HepG2 (cell line): ENCODE measurements around the gene DEPDC1. TPM values are rescaled to one million over a fixed set of nuclear protein-coding genes. Genes with fewer than 3 reads are reported as not detected.

Experiments
- AHR ChIP-seq: IDR thresholded peaks from 2 replicates; pipeline ENCODE4 v1.6.1; 2018; ENCODE audit warnings: missing genetic modification reagents, missing compliant biosample characterization
- CERS6 ChIP-seq: sonication (generic); formaldehyde crosslinking; IDR thresholded peaks from 2 replicates; pipeline ENCODE4 v1.5.0; 2020; ENCODE audit warnings: missing genetic modification reagents
- HIVEP1 ChIP-seq: sonication (generic); formaldehyde crosslinking; IDR thresholded peaks from 2 replicates; pipeline ENCODE4 v1.4.0; 2020; ENCODE audit warnings: mild to moderate bottlenecking, missing genetic modification reagents
- KAT8 ChIP-seq: IDR thresholded peaks from 2 replicates; pipeline ENCODE4 v1.6.1; 2016; ENCODE audit warnings: missing genetic modification reagents, missing compliant biosample characterization
- MZF1 ChIP-seq: sonication (generic); formaldehyde crosslinking; IDR thresholded peaks from 2 replicates; pipeline ENCODE4 v1.8.1; 2023; ENCODE audit warnings: mild to moderate bottlenecking, missing genetic modification reagents, borderline replicate concordance
- PHF21A ChIP-seq: sonication (generic); formaldehyde crosslinking; IDR thresholded peaks from 2 replicates; pipeline ENCODE4 v1.5.0; 2020; ENCODE audit warnings: mild to moderate bottlenecking, missing genetic modification reagents
- PHF5A ChIP-seq: IDR thresholded peaks from one replicate; pipeline ENCODE4 v1.6.1; 2018; ENCODE audit warnings: low read depth, missing genetic modification reagents; ENCODE audit not compliant: unreplicated experiment
- RBM22 ChIP-seq: fragments of 200-400 bp; formaldehyde crosslinking; optimal IDR thresholded peaks from 2 replicates; pipeline ENCODE3; 2017; ENCODE audit warnings: mild to moderate bottlenecking, low read length, moderate library complexity
- ZBTB10 ChIP-seq: sonication (generic); formaldehyde crosslinking; IDR thresholded peaks from 2 replicates; pipeline ENCODE4 v1.4.0; 2020; ENCODE audit warnings: missing genetic modification reagents, borderline replicate concordance
- ZNF350 ChIP-seq: sonication (generic); formaldehyde crosslinking; IDR thresholded peaks from 2 replicates; pipeline ENCODE4 v1.4.0; 2020; ENCODE audit warnings: mild to moderate bottlenecking, low read depth, missing genetic modification reagents, borderline replicate concordance
- ZNF549 ChIP-seq: sonication (generic); formaldehyde crosslinking; IDR thresholded peaks from 2 replicates; pipeline ENCODE4 v1.5.0; 2020; ENCODE audit warnings: missing genetic modification reagents
- ZNF556 ChIP-seq: sonication (generic); formaldehyde crosslinking; IDR thresholded peaks from 2 replicates; pipeline ENCODE4 v1.4.0; 2020; ENCODE audit warnings: mild to moderate bottlenecking, missing genetic modification reagents, borderline replicate concordance
- ZNF558 ChIP-seq: sonication (generic); formaldehyde crosslinking; IDR thresholded peaks from 2 replicates; pipeline ENCODE4 v1.9.0; 2022; ENCODE audit warnings: mild to moderate bottlenecking, missing genetic modification reagents, borderline replicate concordance
- ZNF672 ChIP-seq: sonication (generic); formaldehyde crosslinking; IDR thresholded peaks from 2 replicates; pipeline ENCODE4 v1.8.1; 2022; ENCODE audit warnings: missing genetic modification reagents
- ZNF746 ChIP-seq: sonication (generic); formaldehyde crosslinking; IDR thresholded peaks from 2 replicates; pipeline ENCODE4 v1.8.0; 2022; ENCODE audit warnings: mild to moderate bottlenecking, missing genetic modification reagents
- ZNF773 ChIP-seq: sonication (generic); formaldehyde crosslinking; IDR thresholded peaks from 2 replicates; pipeline ENCODE4 v1.4.0; 2020; ENCODE audit warnings: missing genetic modification reagents, borderline replicate concordance
- ZSCAN22 ChIP-seq: sonication (generic); formaldehyde crosslinking; IDR thresholded peaks from 2 replicates; pipeline ENCODE4 v1.4.0; 2020; ENCODE audit warnings: mild to moderate bottlenecking, missing genetic modification reagents
- polyA plus RNA-seq, 8 experiments: library from polyadenylated mRNA; depleted of rRNA in 3 of 8; stranded (reverse) in 7 of 8; unstranded in 1 of 8; fragments of >200 nt; fragmentation: Illumina TruSeq in 4 of 8; extraction: Trizol in 4 of 8; gene quantifications; 2 replicates each; pipeline versions ENCODE4 v1.2.1 to v1.2.3, GENCODE V29; 2011 to 2016; ENCODE audit warnings: low read depth in 4 of 8, missing spikeins in 1 of 8, mixed read lengths in 1 of 8; ENCODE audit not compliant: insufficient read depth in 1 of 8
- total RNA-seq, 5 experiments: library from RNA; depleted of rRNA; stranded (reverse); fragments of >200 nt; fragmentation: Illumina TruSeq; extraction: Trizol; gene quantifications; 2 replicates each; pipeline ENCODE4 v1.2.3, GENCODE V29; 2016; ENCODE audit warnings: low read depth in 1 of 5
- TF ChIP-seq, protein P1 (sequence below): sonication (generic); formaldehyde crosslinking; IDR thresholded peaks from 2 replicates; pipeline ENCODE4 v1.4.0; 2020; ENCODE audit warnings: missing genetic modification reagents, low read depth, mild to moderate bottlenecking, borderline replicate concordance
- TF ChIP-seq, protein P2 (sequence below): sonication (generic); formaldehyde crosslinking; IDR thresholded peaks from 2 replicates; pipeline ENCODE4 v1.4.0; 2020; ENCODE audit warnings: missing genetic modification reagents
- TF ChIP-seq, protein P3 (sequence below): sonication (generic); formaldehyde crosslinking; IDR thresholded peaks from 2 replicates; pipeline ENCODE4 v1.5.1; 2020; ENCODE audit warnings: mild to moderate bottlenecking, missing genetic modification reagents

The DEPDC1 gene
- total and polyA plus RNA-seq, 2 of the 13 experiments (the other 11 are each of a cell fraction or from before 2014, with no cell fraction given): 7.0 to 20.2 TPM

DNA sequence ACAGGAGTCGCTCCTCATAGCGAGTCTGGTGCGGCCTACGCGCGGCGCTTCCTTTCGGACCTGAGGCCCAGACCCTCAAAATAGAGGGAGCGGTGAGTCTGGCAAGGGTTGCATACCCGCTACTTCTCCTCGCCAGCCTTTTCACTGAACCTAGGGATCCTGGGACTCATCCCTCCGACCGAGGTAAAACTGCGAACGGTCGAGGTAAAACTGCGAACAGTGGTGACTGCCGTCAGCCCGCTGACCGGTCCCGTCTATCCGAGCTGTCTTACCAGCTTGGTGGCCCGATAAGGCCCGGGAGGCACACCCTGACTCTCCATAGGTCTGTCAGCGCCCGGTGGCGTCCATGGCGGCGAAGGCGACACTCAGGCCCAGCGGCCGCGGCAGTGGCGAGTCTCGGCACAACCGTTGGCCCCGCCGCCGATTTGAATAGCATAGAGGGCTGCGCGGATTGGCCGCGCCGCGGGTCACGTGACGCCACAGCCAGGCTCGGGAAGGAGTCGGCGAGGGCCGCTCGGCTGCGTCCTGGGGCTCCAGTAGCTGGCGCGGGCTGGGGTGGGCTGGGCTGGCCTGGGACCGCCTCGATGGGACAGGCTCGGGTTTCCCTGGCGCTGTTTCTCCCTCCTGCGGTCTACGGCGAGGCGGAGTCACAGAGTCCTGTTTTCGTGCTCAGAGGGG lies at the start of gene DEPDC1 (continued):
- TF ChIP-seq, protein P1, sequence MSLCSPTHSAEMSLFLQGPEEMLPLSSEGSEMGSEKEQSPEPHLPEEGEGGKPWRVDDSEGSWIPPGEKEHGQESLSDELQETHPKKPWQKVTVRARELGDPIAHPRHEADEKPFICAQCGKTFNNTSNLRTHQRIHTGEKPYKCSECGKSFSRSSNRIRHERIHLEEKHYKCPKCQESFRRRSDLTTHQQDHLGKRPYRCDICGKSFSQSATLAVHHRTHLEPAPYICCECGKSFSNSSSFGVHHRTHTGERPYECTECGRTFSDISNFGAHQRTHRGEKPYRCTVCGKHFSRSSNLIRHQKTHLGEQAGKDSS (CRISPR knock-in tag): peak; percentile 78
- TF ChIP-seq ZNF556 (CRISPR knock-in tag): peak; percentile 65; the same call in 1 of the 2 replicates
- TF ChIP-seq ZNF350 (CRISPR knock-in tag): peak; percentile 49; the same call in 1 of the 2 replicates
- no peak for TF ChIP-seq ZNF746 (CRISPR knock-in tag)
- TF ChIP-seq, protein P2, sequence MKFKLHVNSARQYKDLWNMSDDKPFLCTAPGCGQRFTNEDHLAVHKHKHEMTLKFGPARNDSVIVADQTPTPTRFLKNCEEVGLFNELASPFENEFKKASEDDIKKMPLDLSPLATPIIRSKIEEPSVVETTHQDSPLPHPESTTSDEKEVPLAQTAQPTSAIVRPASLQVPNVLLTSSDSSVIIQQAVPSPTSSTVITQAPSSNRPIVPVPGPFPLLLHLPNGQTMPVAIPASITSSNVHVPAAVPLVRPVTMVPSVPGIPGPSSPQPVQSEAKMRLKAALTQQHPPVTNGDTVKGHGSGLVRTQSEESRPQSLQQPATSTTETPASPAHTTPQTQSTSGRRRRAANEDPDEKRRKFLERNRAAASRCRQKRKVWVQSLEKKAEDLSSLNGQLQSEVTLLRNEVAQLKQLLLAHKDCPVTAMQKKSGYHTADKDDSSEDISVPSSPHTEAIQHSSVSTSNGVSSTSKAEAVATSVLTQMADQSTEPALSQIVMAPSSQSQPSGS: no peak
- 0 out of 2 replicates have a peak, but pooled peaks have one; percentile 27 for TF ChIP-seq ZSCAN22 (CRISPR knock-in tag)
- TF ChIP-seq ZBTB10 (CRISPR knock-in tag): no peak
- TF ChIP-seq AHR (CRISPR knock-in tag): no peak
- no peak for TF ChIP-seq ZNF549 (CRISPR knock-in tag)
- no peak for TF ChIP-seq MZF1 (CRISPR knock-in tag)
- TF ChIP-seq, protein P3, sequence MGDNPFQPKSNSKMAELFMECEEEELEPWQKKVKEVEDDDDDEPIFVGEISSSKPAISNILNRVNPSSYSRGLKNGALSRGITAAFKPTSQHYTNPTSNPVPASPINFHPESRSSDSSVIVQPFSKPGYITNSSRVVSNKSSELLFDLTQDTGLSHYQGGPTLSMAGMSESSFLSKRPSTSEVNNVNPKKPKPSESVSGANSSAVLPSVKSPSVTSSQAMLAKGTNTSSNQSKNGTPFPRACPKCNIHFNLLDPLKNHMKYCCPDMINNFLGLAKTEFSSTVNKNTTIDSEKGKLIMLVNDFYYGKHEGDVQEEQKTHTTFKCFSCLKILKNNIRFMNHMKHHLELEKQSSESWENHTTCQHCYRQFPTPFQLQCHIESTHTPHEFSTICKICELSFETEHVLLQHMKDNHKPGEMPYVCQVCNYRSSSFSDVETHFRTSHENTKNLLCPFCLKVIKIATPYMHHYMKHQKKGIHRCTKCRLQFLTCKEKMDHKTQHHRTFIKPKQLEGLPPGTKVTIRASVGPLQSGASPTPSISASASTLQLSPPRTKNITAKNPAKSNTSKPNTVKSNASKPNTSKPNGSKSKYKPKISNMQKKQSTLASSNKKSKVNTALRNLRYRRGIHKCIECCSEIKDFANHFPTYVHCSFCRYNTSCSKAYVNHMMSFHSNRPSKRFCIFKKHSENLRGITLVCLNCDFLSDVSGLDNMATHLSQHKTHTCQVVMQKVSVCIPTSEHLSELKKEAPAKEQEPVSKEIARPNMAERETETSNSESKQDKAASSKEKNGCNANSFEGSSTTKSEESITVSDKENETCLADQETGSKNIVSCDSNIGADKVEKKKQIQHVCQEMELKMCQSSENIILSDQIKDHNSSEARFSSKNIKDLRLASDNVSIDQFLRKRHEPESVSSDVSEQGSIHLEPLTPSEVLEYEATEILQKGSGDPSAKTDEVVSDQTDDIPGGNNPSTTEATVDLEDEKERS (CRISPR knock-in tag): 0 out of 2 replicates have a peak, but pooled peaks have one; percentile 25
- TF ChIP-seq ZNF558 (CRISPR knock-in tag): 0 out of 2 replicates have a peak, but pooled peaks have one; percentile 71
- TF ChIP-seq ZNF672 (CRISPR knock-in tag): no peak
- TF ChIP-seq RBM22: no peak
- 0 out of 2 replicates have a peak, but pooled peaks have one; percentile 40 for TF ChIP-seq KAT8 (CRISPR knock-in tag)
- TF ChIP-seq PHF5A (CRISPR knock-in tag): no peak
- TF ChIP-seq HIVEP1 (CRISPR knock-in tag): no peak
- no peak for TF ChIP-seq ZNF773 (CRISPR knock-in tag)
- TF ChIP-seq CERS6 (CRISPR knock-in tag): no peak
- TF ChIP-seq PHF21A (CRISPR knock-in tag): peak; percentile 79; the same call in 1 of the 2 replicates
